Omental fat pad (tissue), 4 donors: ENCODE results near the gene HPD. TPM values are rescaled to one million over a fixed set of nuclear protein-coding genes. Genes with fewer than 3 reads are reported as not detected.
"Not testable (repeated sequence)": the region's sequence is repeated elsewhere in the genome, so short reads cannot be mapped to it uniquely, and the experiment has no call there.

Experiments used
- ATAC-seq: fragments of 150-250 bp; one replicate; pipeline ENCODE4 v1.9.1; 2016; ENCODE audit warnings: mild to moderate bottlenecking, moderate library complexity; ENCODE audit not compliant: low FRiP score
- DNase-seq: peaks from one replicate; pipeline ENCODE4 v3.0.0-alpha.2; 2019; ENCODE audit warnings: low spot score
- total RNA-seq, 4 donors: library from RNA; depleted of rRNA; stranded (reverse); fragments of >200 nt; gene quantifications; one replicate each; pipeline ENCODE4 v1.1.0, GENCODE V29; 2016
- TF ChIP-seq, protein P1 (sequence below), 3 donors: fragments of 450-650 bp; IDR thresholded peaks; one replicate each; pipeline ENCODE4 v1.5.1; 2016 to 2017; ENCODE audit warnings: antibody characterized with exemption in 3 of 3, mild to moderate bottlenecking in 3 of 3, moderate library complexity in 2 of 3

Gene HPD
- total RNA-seq, 4 donors from 2014 or later = 0.82 to 8.5 (median 1.6) TPM

DNA sequence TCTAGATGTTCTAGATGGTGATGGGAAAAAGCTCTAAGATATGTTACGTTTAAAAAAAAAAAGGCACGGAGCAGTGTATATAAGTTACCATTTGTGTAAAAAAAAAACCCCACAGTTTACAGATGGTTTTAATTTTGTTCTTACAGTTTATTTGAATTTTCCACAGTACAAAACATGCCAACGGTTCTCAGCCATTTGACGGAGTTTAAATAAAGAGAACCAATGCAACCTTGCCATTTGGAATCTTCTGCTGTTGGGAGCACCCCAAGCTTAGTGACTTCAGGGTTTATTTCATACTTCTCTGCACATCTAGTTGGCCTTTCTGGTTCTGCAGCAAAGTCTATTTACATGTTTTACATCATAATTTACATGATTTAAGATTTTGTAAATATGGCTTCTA is 7.7 kb upstream of the HPD start:
- no peak for ATAC-seq
- TF ChIP-seq, protein P1, sequence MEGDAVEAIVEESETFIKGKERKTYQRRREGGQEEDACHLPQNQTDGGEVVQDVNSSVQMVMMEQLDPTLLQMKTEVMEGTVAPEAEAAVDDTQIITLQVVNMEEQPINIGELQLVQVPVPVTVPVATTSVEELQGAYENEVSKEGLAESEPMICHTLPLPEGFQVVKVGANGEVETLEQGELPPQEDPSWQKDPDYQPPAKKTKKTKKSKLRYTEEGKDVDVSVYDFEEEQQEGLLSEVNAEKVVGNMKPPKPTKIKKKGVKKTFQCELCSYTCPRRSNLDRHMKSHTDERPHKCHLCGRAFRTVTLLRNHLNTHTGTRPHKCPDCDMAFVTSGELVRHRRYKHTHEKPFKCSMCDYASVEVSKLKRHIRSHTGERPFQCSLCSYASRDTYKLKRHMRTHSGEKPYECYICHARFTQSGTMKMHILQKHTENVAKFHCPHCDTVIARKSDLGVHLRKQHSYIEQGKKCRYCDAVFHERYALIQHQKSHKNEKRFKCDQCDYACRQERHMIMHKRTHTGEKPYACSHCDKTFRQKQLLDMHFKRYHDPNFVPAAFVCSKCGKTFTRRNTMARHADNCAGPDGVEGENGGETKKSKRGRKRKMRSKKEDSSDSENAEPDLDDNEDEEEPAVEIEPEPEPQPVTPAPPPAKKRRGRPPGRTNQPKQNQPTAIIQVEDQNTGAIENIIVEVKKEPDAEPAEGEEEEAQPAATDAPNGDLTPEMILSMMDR (IDR thresholded peaks at IDR 0.05) = no peak
- no peak for DNase-seq

DNA sequence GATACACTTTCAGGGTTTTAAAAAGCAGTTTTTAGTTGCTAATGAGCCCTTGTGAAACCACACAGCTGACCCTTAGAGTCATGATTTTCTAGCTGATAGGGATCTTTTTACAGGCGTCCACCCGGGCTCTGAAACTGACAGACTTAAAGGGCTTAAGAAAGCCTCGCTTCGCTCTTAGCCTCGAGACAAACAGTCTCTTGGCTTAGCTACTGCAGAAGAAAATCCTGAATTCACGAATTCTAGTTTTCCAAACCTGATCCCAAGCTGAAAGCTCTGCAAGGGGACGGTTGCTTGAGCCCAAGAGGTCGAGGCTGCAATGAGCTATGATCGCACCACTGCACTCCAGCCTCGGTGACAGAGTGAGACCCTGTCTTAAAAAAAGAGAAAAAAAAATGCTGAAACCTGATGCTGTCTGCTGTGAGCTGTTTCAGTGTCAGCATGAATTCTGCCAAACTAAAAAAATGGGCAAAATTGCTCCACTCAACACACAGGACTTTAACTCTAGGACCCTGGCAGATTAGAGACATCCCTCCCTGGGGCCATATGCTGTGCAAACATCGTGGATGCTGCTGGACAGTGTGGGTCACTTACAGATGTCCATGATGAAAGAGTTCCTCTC is 3.1 kb upstream of the HPD start:
- ATAC-seq (no peak), DNase-seq (no peak)
- TF ChIP-seq, protein P1 (IDR thresholded peaks at IDR 0.05) = no peak

DNA sequence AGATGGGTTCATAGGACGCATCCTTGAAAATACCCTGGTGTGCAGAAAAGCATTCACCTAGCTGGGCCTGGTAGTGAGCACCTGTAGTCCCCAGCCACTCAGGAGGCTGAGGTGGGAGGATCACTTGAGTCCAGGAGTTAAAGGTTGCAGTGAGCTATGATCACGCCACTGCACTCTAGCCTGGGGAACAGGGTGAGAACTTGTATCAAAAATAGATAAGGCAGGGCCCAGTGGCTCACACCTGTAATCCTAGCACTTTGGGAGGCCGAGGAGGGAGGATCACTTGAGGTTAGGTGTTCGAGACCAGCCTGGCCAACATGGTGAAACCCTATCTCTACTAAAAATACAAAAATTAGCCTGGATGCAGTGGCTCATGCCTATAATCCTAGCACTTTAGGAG is 2.0 kb upstream of the HPD start:
- DNase-seq, ATAC-seq: not testable (repeated sequence)

DNA sequence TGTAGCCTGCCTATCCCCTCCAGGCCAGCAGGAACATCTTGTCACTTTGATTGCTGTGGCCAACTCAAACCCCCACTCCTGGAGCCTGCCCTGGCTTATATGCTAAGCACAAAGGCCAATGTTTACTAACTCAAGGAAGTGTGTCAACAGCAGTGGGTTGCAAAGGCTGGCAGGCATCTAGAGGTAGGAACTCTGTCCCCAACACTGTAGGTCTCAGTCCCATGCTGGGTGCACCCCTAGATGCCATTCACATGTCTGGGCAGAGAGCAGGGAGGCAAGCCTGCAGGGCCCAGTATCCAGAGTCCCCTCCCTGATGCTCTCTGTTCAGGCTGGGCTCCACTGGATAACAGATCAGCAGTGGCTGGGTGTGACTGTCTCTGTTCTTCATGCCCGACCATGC is 1.6 kb upstream of the HPD start:
- TF ChIP-seq, protein P1 (IDR thresholded peaks at IDR 0.05) = no peak
- ATAC-seq = no peak
- DNase-seq = no peak

DNA sequence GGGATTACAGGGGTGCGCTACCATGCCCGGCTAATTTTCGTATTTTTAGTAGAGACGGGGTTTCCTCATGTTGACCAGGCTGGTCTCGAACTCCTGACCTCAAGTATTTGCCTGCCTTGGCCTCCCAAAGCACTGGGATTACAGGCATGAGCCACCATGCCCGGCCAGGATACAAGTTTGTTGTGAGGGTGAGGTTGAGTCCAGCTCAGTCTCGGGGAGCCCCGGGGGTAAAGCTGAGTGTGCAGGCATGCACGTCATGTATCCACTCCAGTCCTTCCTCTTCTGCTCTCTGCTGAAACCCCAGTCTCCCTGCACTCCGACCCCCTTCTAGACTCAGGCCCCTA is 369 bp downstream of the HPD start:
- no peak for ATAC-seq
- TF ChIP-seq, protein P1 (IDR thresholded peaks at IDR 0.05) = no peak
- no peak for DNase-seq

DNA sequence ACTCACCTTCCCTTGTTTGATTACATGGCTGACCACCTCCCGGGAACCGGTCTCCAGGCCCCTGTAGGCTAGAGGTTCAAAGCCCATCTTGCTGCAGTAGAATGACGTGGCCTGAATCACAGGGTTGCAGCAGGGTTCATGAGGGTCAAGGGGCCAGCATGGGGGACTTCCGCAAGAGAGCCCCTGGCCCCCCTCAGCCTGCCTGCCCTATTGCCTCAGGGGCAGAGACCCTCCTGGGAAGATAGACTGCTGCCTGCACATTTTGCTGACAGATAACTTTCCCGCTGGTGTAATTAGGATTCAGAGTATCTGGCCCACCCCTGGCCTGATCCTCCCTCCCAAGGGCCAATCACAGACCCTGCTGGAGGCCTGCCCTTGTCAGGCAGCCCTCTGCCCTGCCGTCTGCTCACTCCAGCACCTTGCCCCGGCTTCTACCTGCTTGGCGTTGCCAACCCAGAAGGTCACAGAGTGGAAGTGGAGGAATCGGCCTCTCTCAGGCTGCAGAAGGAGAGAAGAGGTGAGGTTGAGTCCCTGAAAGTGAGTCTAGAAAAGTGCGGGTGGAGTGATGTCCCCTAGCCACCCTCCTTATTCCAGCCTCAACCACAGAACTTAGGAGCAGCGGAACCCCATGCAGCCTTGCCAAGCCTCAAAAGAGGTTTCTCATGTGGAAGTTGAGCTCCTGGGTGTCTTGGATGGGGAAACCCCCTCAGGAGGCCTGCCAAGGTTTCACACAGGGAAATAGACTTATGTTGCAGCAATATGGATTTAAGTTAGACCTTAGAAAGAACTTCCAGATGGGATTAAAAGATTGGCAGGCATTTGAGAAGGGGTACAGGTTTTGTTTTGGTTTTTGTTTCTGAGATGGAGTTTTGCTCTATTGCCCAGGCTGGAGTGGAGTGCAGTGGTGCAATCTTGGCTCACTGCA is 1.1 kb downstream of the HPD start:
- DNase-seq = no peak
- TF ChIP-seq, protein P1 (IDR thresholded peaks at IDR 0.05) = no peak

DNA sequence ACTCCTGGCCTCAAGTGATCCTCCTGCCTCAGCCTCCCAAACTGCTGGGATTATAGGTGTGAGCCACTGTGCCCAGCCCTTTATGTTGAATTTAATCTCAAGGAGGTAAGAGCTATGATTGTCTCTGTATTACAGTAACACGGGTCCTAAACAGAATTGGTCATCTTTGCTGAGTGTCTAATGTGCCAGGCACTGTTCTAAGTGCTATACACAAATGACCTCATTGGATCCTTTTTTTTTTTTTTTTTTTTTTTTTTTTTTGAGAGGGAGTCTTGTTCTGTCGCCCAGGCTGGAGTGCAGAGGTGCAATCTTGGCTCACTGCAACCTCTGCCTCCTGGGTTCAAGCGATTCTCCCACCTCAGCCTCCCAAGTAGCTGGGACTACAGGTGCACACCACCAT is 6.3 kb downstream of the HPD start:
- DNase-seq, ATAC-seq: not testable (repeated sequence)

More for the DNA sequence above, 1.1 kb downstream of the HPD start:
- no peak for ATAC-seq

DNA sequence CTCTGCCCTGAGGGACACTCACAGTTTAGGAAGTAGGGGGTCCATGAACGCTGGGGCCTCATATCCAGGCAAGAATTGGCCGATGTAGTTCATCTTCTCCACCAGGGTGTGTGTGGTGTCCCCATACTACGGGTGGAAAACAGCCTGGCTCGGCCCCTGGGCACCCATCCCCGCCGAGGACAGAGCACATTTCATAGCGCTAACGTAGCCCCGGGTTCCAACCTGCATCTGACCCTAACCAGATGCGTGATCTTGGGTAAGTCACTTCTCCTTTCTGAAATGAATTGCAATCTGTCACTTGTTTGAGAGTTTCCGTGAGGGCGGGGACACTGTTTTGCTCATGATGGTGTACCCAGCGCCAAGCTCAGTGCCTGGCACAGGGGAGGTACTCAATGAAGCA is 9.0 kb downstream of the HPD start:
- no peak for ATAC-seq
- TF ChIP-seq, protein P1 (IDR thresholded peaks at IDR 0.05) = no peak
- no peak for DNase-seq
